SKM-1 treated with dmso at 0.1 percent for 144 hours (cell line): ENCODE data around the gene TPRA1.
"Not testable (repeated sequence)": the region's sequence is repeated elsewhere in the genome, so short reads cannot be mapped to it uniquely, and the experiment has no call there.

Source experiments
- DNase-seq: peaks from one replicate; lab custom pipeline; 2025; ENCODE audit not compliant: unreplicated experiment; lab: John Stamatoyannopoulos, UW

TPRA1 gene

DNA sequence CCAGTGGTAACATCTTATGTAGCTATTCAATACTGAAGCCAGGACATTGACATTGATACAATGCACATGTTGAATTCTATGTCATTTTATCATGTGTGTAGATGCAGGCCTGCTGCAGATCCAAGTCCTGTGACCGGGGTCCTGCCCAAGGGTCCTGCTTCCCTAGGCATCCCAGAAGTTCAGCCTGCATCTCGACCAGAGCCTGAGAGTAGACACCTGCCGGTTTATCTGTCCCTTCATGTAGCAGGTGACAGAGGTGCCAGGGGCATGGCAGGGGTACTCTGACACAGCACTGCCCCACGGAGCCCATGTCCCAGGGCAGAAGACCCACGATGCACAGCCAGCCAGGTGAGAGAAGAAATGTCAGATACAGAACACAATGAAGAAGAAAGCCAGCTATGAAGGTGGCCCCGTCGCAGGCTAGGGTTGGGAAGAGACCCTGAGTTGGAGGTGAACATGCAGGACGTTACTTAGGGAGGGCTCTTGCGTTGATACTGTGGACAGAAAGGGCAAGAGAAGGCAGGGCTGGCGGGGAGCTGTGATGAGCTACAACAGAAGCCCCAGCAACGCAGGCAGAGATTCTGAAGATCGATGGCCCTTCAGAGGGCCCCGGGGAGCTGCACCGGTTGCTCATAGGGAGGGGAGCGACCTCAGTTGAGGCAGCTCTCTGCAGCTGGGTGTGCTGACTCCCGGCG, 51.0 kb downstream of the TPRA1 start:
- DNase-seq = no peak

DNA sequence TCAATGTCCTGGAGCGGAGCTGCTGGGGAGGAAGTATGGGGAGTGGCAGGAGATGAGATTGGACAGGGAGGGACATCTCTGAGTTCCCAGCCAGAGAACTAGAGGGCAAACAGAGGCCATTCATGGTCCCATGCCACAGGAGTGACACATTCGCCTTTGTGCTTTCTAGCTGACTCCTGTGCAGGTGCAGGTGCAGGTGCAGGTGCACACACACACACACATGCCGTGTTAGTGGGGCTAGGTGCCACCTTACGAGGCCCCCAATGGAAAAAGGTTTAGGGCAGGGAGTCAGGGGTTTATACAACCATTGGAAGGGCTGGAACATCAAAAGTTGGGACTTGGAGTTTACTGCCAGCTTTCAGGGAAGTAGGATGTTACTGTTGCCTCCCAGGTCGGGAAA, 52.0 kb downstream of the TPRA1 start:
- no peak for DNase-seq

DNA sequence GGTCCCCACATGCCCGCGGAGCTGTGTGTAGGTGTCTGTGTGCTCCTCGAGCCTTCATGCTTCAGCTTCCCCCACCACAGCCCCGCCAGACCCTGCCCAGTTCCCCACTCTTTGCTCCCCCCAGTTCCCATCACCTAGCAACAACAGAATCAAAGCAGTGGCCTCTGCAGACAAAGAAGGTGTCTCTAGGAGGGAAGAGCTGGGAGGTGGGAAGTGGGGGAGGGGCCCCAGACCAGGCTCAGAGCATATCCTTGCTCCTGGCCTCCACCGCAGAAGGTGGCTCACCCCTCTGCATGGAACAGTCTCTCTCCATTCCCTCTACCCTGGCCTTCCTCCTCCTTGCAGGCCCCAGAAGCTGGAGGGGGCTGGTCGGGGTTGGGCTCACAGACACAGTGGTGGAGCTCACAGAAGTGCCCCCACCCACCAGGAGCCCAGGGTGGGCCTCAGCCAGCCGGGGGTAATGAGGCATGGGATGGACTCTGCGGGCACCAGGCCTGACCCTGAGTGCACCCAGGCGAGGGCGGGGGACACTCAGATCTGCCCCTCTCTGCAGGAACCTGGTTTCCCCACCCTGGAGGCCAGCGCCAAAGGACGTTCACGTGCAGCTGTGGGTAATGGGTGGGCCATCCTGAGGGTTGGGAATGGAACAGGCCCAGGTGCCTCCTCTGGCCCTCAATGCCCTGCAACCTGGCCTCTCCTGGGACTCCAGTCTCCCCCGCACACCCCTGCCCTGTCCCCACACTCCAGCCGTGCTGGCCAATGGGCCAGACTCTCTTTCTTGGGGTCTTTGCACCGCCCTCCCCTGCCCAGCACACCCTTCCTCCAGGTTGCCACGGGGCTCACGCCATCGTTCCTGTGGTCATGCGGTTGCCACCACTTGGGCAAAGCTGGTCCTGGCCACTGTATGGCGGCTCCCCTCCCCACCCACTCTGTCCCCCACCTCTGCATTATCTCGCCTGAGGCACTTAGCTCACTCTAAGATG, 53.4 kb downstream of the TPRA1 start:
- no peak for DNase-seq

DNA sequence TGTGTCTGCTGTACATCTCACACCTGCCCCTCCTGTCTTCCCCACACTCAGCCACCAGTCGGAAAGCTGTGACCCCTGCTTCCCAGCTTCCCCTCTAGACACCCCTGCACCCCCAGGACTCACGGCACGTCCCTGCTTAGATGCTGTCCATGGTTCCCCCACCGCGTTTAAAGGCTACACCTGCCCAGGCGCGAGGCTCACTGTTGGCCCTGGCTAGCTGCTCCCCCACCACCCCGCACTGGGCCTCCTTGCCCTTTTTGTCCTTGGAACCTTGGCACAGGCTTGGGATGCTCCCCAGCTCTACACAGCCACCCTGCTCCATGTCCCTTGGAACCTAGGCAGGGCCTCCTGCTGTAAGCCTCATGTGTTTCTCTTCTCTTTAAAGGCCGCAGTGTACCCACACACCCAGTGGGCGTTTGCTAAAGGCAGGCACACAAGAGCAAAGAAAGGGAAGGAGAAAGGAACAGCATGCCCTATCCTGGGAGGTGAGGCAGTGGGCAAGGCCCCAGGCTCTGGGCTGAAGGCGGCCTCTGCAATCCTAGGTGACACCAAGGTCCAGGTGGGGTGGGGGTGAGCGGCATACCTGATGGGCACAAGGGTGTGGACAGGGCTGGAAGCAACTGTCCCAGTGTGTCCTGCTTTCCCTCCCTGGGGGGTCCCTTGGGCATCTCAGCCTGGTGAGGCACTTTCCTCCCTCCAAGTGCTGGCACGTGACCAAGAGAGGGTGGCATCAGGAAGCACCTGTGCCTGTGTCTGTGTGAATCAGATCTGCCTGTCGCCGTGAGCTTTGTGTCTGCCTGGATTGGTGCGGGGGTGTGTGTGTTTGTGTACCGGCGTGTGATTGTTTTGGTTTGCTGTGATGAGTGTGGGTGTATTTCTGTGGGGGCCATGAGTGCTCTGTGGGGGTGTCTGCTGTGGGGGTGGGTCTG, 54.4 kb downstream of the TPRA1 start:
- no peak for DNase-seq

DNA sequence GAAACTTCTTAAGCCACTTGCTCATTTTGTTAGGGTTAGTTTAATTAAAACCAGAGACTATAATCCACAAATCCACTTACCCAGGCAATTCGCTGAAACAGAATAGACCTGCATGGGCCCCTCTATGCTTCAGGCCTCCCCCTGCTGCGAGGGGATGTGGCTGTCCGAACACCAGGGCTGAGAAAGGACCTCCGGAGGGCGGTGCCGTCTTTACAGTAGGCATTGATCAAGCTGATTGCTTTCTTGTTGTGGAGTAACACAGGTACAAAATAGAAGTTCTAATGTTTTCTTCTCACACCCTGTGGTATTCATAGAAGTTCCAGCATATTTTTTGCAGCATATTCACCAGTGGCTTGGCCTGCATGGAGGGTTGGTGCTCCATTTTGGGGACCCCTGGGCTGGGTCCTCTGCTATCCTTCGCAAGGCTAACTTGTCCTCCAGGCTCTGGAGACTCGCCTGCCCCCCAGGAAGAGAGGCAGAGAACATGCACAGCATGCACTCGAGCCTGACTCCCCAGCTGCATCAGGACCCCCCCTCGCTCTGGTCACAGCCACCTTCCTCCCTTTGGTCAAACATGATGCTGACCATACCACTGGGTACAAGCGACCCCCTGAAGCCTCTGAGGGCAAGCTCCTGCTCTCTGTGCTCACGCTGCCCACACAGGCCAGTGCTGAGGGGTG, 55.3 kb downstream of the TPRA1 start:
- no peak for DNase-seq

DNA sequence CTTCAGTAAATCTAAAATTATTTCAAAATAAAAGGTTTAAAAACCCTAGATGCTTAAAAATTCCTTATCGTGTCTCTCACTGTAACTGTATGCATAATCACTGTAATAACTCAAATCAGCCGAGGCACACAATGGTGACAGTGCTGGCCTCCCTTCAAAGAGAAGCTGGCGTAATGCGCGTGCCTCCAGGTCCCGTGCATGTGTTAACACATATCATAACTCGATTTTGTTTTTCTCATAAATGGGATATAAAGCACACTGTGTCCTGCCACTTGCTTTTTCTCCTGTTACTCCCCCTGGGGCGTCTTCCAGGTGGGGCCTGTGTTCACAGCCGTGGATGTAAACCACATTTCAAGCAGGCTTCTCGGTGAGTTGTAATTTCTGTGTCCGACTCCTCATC, 56.0 kb downstream of the TPRA1 start:
- DNase-seq = no peak

DNA sequence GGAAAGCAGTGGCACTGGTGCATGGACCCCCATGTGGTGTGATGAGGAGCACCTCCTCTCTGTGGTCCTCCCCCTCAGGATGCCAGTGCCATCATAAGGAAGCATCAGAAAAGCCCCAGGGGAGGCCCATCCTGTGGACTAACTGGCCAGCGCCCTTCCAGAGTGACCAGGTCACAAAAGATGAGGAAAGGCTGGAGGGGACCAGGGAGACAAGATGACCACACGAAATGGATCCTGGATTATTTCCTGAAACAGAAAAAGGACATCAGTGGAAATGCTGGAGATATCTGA, 56.4 kb downstream of the TPRA1 start:
- no peak for DNase-seq

DNA sequence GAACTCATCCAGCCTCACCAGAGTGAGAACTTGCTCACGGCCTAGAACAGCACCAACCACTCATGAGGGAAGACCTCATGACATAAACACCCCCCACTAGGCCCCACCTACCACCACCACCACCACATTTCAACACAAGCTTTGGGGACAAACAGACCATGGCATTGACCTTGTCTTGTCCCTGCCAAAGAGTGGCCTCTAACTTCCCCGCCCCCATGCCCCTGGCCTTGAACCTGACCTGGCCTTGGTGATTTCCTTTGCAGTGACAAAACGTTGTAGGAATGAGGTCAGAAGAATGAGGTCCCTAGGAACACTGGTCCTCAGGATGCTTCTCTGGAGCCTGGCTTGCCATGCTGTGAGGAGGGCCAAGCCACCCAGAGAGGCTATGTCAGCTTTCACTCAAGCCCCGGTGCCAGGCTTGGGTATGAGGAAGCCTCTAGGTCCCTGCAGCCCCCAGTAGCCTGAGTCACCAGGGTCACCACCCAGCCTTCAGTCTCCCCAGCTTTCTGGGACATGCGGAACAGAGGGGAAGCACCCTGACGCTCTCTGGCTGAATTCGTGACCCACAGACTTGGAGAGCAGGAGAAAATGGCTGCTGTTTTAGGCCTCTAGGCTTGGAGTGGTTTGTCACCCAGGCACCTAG, 57.9 kb downstream of the TPRA1 start:
- no peak for DNase-seq

DNA sequence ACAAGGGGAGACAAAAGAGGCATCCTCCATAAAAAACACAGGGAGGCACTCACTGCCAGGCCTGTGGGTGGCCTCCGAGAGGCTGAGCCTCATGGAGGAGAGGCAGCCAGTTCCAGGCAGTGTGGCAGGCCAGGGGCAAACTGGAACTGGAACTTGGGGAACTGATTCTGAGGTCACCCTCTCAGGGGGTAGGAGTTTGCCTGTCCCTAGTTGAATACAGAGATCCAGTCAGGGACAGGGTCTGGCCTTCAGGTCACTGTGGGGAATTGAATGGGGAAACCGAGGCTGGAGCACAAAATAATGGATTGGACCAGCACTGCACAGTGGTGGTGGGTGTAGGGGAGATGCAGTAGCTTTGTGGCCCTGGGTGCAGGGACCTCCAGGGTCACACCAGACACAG, 58.7 kb downstream of the TPRA1 start:
- DNase-seq = no peak

DNA sequence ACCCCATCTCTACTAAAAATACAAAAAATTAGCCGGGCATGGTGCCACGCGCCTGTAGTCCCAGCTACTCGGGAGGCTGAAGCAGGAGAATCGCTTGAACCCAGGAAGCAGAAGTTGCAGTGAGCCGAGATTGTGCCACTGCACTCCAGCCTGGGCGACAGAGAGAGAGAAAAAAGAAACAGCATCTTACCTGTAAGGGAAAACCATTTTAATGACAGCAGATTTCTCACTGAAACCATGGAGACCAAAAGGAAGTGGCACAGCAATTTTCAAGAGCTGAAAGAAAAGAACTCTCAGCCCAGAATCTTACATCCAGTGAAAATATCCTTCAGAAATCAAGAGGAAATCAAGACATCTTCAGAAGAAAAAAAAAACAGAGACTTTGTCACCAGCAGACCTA, 59.7 kb downstream of the TPRA1 start:
- not testable (repeated sequence) for DNase-seq

DNA sequence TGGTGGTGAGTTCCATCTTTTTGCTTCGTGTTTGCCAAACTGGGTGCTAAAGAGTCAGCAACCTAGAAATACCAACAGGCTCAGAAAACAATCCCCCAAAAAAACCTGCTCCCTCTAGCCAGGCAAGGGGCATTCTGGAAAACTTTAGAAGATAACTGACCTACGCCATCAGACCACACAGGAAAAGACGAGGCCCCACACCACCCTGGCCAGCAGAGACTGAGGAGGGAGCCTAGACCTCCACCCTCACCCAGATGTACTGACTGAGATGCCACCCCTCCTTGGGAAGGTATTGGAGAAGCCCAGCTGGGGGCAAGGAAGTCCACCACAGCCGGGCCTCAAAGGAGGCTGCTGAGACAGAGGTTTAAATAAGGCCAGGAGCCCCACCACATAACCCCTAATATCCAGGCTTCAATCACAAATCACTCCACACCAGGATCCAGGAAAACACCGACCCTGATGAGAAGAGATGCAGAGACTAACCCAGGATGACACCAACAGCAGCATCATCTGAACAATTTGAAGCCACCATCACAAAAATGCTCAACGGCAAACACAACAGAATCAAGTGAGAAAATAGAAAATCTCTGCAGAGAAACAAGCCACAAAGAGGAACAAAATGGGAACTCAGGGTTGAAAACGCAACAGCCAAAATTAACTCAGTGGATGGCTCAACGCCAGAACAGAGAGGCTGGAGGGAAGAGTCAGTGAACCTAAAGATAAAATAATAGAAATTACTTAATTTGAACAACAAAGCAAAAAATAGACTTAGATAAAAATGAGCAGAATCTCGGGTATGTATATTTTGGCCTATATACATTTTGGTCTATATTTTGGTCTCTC, 61.0 kb downstream of the TPRA1 start:
- no peak for DNase-seq

DNA sequence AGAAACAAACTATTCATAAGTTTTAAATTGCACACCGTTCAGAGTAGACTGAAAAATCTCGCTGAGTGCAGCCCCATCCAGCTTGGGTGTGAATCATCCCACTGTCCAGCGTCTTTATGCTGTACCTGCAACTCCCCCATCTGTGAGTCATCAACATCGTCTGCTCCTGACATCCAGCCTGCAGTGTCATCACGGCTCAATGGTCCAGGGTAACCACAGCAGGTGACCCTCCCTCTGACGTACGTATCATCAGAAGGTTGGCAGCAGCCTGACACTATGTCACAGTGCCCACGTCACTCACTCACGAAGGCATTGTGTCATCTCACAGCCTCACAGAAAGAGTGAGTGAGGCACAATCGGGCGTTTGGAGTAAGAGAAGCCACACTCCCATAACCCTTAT, 65.2 kb downstream of the TPRA1 start:
- no peak for DNase-seq

DNA sequence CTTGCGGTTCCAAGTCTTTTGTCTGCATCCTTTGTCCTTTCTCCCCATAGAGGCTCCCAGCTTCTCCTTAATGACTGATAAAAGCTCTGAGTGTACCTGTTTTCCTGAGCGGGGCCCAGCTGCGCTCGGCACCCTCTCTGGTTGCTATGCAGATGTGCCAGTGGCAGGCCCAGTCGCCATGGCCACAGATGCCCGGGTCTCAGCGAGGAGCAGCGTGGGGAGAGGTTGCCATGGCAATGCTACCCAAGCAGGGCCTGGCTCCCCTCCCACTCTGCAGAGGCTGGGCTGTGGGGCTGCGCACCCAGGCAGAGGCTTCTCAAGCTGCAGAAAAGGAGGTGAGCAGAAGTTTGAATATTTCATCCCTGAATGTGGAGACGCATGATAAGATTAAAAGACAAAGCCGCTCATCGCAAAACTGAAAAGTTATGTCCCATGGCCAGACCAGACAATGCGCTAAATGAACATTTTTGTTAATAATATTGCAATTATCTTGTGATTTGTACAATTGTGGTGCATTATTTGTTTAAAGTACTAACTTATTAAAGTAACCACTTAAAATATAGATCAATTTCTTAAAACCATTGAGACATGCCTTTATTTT, 66.1 kb downstream of the TPRA1 start:
- no peak for DNase-seq
